ENCODE measurements around the gene HSH2D.
A peak's percentile ranks its signal among the peaks of the same experiment; 100 is the strongest.

Gene HSH2D

GRCh38 chr19:16142032-16142580 is 1.4 kb upstream of the HSH2D start:
- no peak for TF ChIP-seq EZH2 (optimal IDR thresholded peaks at IDR 0.05; ENCODE audit: low read depth, low read length)
- TF ChIP-seq, protein P1, sequence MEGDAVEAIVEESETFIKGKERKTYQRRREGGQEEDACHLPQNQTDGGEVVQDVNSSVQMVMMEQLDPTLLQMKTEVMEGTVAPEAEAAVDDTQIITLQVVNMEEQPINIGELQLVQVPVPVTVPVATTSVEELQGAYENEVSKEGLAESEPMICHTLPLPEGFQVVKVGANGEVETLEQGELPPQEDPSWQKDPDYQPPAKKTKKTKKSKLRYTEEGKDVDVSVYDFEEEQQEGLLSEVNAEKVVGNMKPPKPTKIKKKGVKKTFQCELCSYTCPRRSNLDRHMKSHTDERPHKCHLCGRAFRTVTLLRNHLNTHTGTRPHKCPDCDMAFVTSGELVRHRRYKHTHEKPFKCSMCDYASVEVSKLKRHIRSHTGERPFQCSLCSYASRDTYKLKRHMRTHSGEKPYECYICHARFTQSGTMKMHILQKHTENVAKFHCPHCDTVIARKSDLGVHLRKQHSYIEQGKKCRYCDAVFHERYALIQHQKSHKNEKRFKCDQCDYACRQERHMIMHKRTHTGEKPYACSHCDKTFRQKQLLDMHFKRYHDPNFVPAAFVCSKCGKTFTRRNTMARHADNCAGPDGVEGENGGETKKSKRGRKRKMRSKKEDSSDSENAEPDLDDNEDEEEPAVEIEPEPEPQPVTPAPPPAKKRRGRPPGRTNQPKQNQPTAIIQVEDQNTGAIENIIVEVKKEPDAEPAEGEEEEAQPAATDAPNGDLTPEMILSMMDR (IDR thresholded peaks at IDR 0.05; ENCODE audit: low read length) = no peak
- no peak for TF ChIP-seq EZH2phosphoT487 (IDR thresholded peaks at IDR 0.05; ENCODE audit: low read length)
- Histone ChIP-seq H3K9ac (ENCODE audit: low read length) (no peak overlapping the region), H3K4me2 (ENCODE audit: low read depth, low read length) (no peak overlapping the region), H3K36me3 (replicated peaks; ENCODE audit: insufficient read depth, low read length) (no peaks in the 10 kb centered on the region), H3K4me1 (ENCODE audit: low read length) (peaks cover 35% of the 10 kb centered on the region), H3K27ac (ENCODE audit: low read length) (peak overlapping the region; percentile 98; the same call in 1 of the 2 replicates), H4K20me1 (ENCODE audit: insufficient read depth, low read length) (no peaks in the 10 kb centered on the region), H3K9me2 (replicated peaks; ENCODE audit: insufficient read depth, low read length) (no peaks in the 10 kb centered on the region), H3K79me2 (ENCODE audit: low read length) (peaks cover 33% of the 10 kb centered on the region), H2AFZ (ENCODE audit: low read length) (no peak overlapping the region), H3K4me3 (ENCODE audit: low read length) (no peak overlapping the region), H3K27me3 (replicated peaks; ENCODE audit: insufficient read depth, low read length) (no peaks in the 10 kb centered on the region), H3K9me3 (replicated peaks; ENCODE audit: insufficient read depth, low read length) (no peaks in the 10 kb centered on the region), H3F3A (ENCODE audit: insufficient read depth, low read length) (peaks cover 59% of the 10 kb centered on the region)
- DNase-seq = no peak

DNA sequence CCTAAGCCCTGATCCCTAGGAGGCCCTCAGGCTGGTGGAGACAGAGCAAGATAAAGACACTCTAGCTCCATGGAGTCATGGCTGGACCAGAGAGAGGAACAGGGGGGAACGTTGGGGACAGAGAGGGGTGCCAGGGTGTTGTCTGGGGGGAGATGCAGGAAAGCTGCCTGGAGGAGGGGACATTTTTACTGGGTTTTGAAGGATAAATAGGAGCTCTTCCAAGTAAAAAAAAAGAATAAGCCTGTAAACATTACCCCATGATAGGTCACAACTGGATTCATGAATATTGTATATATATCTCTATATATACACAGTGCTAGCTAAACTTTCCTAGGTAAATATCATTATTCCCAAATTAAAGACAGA is 714 bp downstream of the HSH2D start:
- Histone ChIP-seq H3K4me3 (ENCODE audit: low read length) (peak overlapping the region; percentile 92), H3K4me2 (ENCODE audit: low read depth, low read length) (peak overlapping the region; percentile 86), H3K27me3 (replicated peaks; ENCODE audit: insufficient read depth, low read length) (no peaks in the 10 kb centered on the region), H3K36me3 (replicated peaks; ENCODE audit: insufficient read depth, low read length) (peaks cover 3% of the 10 kb centered on the region; the same call in 1 of the 2 replicates), H3K9me3 (replicated peaks; ENCODE audit: insufficient read depth, low read length) (no peaks in the 10 kb centered on the region), H3K27ac (ENCODE audit: low read length) (peak overlapping the region; percentile 98), H2AFZ (ENCODE audit: low read length) (no peak overlapping the region), H3K9me2 (replicated peaks; ENCODE audit: insufficient read depth, low read length) (no peaks in the 10 kb centered on the region), H3K79me2 (ENCODE audit: low read length) (peaks cover 53% of the 10 kb centered on the region), H3F3A (ENCODE audit: insufficient read depth, low read length) (peaks cover 79% of the 10 kb centered on the region), H4K20me1 (ENCODE audit: insufficient read depth, low read length) (no peaks in the 10 kb centered on the region), H3K4me1 (ENCODE audit: low read length) (peaks cover 52% of the 10 kb centered on the region), H3K9ac (ENCODE audit: low read length) (peak overlapping the region; percentile 98)
- TF ChIP-seq, protein P1 (IDR thresholded peaks at IDR 0.05; ENCODE audit: low read length) = no peak
- no peak for TF ChIP-seq EZH2phosphoT487 (IDR thresholded peaks at IDR 0.05; ENCODE audit: low read length)
- no peak for TF ChIP-seq EZH2 (optimal IDR thresholded peaks at IDR 0.05; ENCODE audit: low read depth, low read length)
- no peak for DNase-seq

DNA sequence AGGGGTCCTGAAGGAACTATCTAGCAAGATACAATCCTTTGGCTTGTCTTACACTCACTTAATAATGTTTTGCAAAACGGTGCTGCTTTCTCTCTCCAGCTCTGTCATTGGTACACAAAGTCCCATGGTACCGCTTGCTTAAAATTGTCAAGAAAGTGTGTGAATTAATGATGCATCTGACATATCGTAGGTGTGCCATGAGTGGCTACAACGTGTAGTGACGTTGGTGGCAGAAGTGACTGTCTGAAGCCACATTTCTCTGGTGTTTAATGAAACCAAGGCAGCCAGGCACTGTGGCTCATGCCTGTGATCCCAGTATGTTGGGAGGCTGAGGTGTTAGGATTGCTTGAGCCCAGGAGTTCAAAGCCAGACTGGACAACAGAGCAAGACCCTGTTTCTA is 2.6 kb downstream of the HSH2D start:
- H3K9me3 ChIP-seq (replicated peaks; ENCODE audit: insufficient read depth, low read length) = no peaks in the 10 kb centered on the region
- H3K4me3 ChIP-seq (ENCODE audit: low read length) = peak overlapping the region; percentile 92
- H3K27me3 ChIP-seq (replicated peaks; ENCODE audit: insufficient read depth, low read length) = no peaks in the 10 kb centered on the region
- peaks cover 10% of the 10 kb centered on the region; the same call in 1 of the 2 replicates for H3K36me3 ChIP-seq (replicated peaks; ENCODE audit: insufficient read depth, low read length)
- H3K27ac ChIP-seq (ENCODE audit: low read length) = peak overlapping the region; percentile 98
- peak overlapping the region; percentile 82 for H3K4me2 ChIP-seq (ENCODE audit: low read depth, low read length)
- H3K4me1 ChIP-seq (ENCODE audit: low read length) = peaks cover 64% of the 10 kb centered on the region
- H3K9ac ChIP-seq (ENCODE audit: low read length) = peak overlapping the region; percentile 98
- peaks cover 89% of the 10 kb centered on the region for H3F3A ChIP-seq (ENCODE audit: insufficient read depth, low read length)
- peaks cover 73% of the 10 kb centered on the region for H3K79me2 ChIP-seq (ENCODE audit: low read length)
- no peak for DNase-seq
- TF ChIP-seq EZH2 (optimal IDR thresholded peaks at IDR 0.05; ENCODE audit: low read depth, low read length) (no peak), EZH2phosphoT487 (IDR thresholded peaks at IDR 0.05; ENCODE audit: low read length) (no peak)
- no peaks in the 10 kb centered on the region for H3K9me2 ChIP-seq (replicated peaks; ENCODE audit: insufficient read depth, low read length)
- no peaks in the 10 kb centered on the region for H4K20me1 ChIP-seq (ENCODE audit: insufficient read depth, low read length)
- H2AFZ ChIP-seq (ENCODE audit: low read length) = no peak overlapping the region

All from MM.1S (cell line).